Fibroblast of pulmonary artery (primary cell): ENCODE measurements around the gene LPP.

ENCODE experiments used
- DNase-seq: peaks from one replicate; pipeline ENCODE4 v3.0.0-alpha.2; 2010; ENCODE audit warnings: low read depth
- H3K4me3 ChIP-seq: replicated peaks from 2 replicates; pipeline ENCODE4 v1.5.1; 2011; ENCODE audit warnings: low read depth, mild to moderate bottlenecking, control low read depth, low read length, moderate library complexity
- TF ChIP-seq, protein P1 (sequence below): IDR thresholded peaks from 2 replicates; pipeline ENCODE4 v1.5.1; 2011; ENCODE audit warnings: mild to moderate bottlenecking, control low read depth, low read length, inconsistent platforms; ENCODE audit errors: missing control alignments

LPP gene

DNA sequence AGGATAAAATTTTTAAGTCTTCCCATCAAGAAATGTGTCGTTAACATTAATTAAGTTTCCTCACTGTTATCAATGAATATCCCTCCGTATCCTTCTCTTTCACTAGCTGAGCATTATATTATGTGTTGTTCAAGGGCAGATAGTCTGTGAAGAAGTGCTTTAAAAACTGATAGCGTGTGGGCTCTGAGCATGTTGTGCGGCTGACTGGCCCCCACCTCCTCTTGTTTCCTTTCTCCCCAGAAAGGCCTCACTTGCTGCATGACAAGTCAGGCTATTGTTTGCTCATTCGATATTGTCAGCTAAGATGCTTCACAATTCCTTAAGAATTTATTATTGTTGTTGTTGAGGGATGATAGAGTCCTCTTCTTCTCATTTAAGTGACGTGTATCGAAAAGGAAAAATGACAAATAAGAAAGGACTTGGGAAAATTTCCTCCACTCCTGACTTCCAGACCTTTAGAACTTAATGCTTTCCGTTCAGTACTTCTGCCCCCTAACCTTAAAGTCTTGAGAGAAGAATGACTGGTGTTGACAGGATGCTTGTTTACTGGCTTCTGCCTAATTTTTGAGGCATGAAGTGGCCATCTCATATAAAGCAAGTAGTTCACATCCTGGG lies 298.3 kb downstream of the LPP start:
- TF ChIP-seq, protein P1, sequence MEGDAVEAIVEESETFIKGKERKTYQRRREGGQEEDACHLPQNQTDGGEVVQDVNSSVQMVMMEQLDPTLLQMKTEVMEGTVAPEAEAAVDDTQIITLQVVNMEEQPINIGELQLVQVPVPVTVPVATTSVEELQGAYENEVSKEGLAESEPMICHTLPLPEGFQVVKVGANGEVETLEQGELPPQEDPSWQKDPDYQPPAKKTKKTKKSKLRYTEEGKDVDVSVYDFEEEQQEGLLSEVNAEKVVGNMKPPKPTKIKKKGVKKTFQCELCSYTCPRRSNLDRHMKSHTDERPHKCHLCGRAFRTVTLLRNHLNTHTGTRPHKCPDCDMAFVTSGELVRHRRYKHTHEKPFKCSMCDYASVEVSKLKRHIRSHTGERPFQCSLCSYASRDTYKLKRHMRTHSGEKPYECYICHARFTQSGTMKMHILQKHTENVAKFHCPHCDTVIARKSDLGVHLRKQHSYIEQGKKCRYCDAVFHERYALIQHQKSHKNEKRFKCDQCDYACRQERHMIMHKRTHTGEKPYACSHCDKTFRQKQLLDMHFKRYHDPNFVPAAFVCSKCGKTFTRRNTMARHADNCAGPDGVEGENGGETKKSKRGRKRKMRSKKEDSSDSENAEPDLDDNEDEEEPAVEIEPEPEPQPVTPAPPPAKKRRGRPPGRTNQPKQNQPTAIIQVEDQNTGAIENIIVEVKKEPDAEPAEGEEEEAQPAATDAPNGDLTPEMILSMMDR: no peak
- DNase-seq: no peak
- H3K4me3 ChIP-seq: no peak overlapping the region

DNA sequence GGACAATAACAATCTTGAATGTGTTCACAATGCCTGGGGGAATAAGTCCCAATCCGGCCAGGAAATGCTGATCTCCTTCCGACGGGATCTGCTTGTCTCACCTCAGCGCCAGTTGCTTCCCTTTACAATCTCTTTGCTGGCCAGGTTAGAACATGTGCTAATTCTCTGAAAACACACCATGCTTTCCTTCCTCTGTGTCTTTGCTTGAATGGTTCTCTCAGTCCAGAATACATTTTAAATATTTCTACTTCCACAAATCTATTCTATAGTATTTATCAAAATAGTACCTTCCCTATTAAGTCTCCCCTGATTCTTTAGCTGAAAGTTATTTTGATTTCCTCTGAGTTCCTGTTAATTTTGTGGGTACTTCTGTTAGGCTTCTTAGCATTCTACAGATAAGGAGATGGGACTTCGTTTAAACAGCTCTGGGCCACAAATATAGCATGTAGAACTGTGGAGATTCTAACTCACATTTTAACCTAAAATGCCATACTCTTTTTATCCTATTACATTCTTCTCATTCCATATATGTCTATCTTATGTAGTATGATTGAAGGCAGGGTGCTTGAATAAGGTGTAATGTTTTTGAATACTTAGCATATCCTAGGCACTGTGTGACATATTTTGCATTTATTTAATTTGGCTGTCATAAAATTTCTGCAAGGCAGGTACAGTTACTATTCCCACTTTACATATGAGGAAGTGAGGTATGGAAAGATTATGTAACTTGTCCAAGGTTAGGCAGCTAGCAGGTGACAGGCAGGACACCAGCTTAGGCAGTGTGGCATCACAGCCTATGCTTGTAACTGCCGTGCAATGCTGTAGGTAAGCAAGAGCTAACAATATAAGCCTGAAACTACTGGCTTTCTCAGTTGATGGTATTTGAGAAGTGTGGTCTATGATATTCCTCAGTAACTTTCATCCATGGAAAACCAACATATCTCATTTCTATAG lies 299.8 kb downstream of the LPP start:
- H3K4me3 ChIP-seq: no peak overlapping the region
- no peak for DNase-seq
- TF ChIP-seq, protein P1: no peak

- no peak for DNase-seq
- TF ChIP-seq, protein P1: no peak
- no peak overlapping the region for H3K4me3 ChIP-seq
These were observed 301.8 kb downstream of the LPP start for GRCh38 chr3:188455748-188456147.

DNA sequence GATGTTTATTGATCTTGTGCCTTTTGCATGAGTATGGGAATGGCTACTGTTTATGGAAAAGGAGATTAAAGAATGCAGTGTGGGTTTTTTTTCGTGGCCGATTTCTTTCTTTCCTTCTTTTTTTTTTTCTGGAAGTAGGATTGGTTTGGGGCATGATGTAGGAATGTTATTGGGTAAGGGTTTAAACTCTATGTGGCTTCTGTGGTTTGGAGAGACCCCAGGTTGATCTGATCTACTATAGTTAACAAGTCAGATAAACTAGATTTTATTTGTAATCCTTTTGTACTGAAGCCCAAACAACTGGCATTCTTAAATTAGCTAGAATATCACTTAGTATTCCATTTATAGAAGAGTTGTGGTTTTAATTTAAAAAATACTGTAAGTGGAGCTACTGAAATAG lies 304.8 kb downstream of the LPP start:
- H3K4me3 ChIP-seq: no peak overlapping the region
- TF ChIP-seq, protein P1: no peak
- DNase-seq: no peak

- H3K4me3 ChIP-seq: no peak overlapping the region
- TF ChIP-seq, protein P1: no peak
- DNase-seq: no peak
These were observed 311.4 kb downstream of the LPP start for GRCh38 chr3:188465311-188465710.

DNA sequence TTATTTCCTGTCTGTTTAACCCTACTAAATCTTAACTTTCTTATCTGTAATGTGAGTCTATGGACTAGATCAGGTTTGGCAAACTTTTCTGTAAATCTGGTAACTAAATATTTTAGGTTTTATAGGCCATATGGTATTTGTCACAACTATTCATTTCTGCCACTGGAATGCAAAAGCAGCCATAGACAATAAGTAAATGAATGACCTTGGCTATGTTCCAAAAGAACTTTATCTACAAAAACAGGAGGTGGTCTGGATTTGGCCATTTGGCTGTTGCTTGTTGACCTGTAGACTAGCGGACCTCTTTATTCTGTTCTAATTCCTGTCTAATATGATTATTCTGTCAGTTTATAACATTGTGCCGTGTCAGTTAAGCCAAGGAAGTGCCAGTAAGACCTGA lies 314.2 kb downstream of the LPP start:
- TF ChIP-seq, protein P1: no peak
- DNase-seq: peak; percentile 53
- no peak overlapping the region for H3K4me3 ChIP-seq
